ENCODE measurements around the gene MYL1. TPM values are rescaled to one million over a fixed set of nuclear protein-coding genes. Genes with fewer than 3 reads are reported as not detected.

MYL1 gene
- total RNA-seq, 3 donors from 2014 or later: 0.36 to 0.49 TPM; not detected in 1

- intact Hi-C loops (cut with DNase I, micrococcal nuclease): no loop called here
- H3K9me3 ChIP-seq: no peaks in the 10 kb centered on the region
- ATAC-seq: no peak
- no peak overlapping the region for H3K4me3 ChIP-seq
- no peak for DNase-seq
- H3K36me3 ChIP-seq (ENCODE audit: low read depth): no peaks in the 10 kb centered on the region
- TF ChIP-seq, protein P1, sequence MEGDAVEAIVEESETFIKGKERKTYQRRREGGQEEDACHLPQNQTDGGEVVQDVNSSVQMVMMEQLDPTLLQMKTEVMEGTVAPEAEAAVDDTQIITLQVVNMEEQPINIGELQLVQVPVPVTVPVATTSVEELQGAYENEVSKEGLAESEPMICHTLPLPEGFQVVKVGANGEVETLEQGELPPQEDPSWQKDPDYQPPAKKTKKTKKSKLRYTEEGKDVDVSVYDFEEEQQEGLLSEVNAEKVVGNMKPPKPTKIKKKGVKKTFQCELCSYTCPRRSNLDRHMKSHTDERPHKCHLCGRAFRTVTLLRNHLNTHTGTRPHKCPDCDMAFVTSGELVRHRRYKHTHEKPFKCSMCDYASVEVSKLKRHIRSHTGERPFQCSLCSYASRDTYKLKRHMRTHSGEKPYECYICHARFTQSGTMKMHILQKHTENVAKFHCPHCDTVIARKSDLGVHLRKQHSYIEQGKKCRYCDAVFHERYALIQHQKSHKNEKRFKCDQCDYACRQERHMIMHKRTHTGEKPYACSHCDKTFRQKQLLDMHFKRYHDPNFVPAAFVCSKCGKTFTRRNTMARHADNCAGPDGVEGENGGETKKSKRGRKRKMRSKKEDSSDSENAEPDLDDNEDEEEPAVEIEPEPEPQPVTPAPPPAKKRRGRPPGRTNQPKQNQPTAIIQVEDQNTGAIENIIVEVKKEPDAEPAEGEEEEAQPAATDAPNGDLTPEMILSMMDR (IDR thresholded peaks at IDR 0.05): no peak
- H3K4me1 ChIP-seq (ENCODE audit: low read depth): no peaks in the 10 kb centered on the region
These were observed 22.2 kb upstream of the MYL1 start for GRCh38 chr2:210337159-210337558.

GRCh38 chr2:210324906-210325305, 9.9 kb upstream of the MYL1 start:
- no peak overlapping the region for H3K4me3 ChIP-seq
- no peaks in the 10 kb centered on the region for H3K4me1 ChIP-seq (ENCODE audit: low read depth)
- ATAC-seq (no peak), DNase-seq (no peak)
- intact Hi-C loops (cut with DNase I, micrococcal nuclease): no loop called here
- H3K9me3 ChIP-seq: no peaks in the 10 kb centered on the region
- no peaks in the 10 kb centered on the region for H3K36me3 ChIP-seq (ENCODE audit: low read depth)
- TF ChIP-seq, protein P1 (IDR thresholded peaks at IDR 0.05): no peak

DNA sequence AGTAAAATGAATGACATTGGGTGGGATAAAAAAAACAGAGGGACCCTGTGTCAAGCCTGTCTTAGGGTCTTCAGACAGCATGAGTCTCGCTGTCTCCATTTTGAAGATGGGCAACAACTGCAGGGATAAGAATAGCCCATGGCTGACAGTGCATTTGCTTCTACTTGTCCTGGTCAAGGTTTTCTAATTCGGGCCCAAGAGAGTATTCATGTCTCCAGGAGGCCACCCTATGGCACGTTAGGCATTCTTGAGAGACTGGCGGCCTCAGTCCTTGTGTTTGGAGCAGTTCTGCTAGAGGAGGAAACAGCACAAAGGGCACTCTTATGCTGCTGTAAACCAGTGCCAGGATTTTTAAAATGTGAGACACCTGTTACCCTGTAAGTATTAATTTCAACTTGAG, 9.5 kb upstream of the MYL1 start:
- H3K4me3 ChIP-seq: no peak overlapping the region

GRCh38 chr2:210323003-210323402, 8.0 kb upstream of the MYL1 start:
- DNase-seq (no peak), ATAC-seq (no peak)
- H3K4me3 ChIP-seq: no peak overlapping the region
- no peaks in the 10 kb centered on the region for H3K4me1 ChIP-seq (ENCODE audit: low read depth)
- TF ChIP-seq, protein P1 (IDR thresholded peaks at IDR 0.05): no peak
- intact Hi-C loops (cut with DNase I, micrococcal nuclease): no loop called here
- H3K36me3 ChIP-seq (ENCODE audit: low read depth): no peaks in the 10 kb centered on the region
- no peaks in the 10 kb centered on the region for H3K9me3 ChIP-seq

More for the DNA sequence above, 9.5 kb upstream of the MYL1 start:
- Histone ChIP-seq H3K9me3 (no peaks in the 10 kb centered on the region), H3K4me1 (ENCODE audit: low read depth) (no peaks in the 10 kb centered on the region), H3K36me3 (ENCODE audit: low read depth) (no peaks in the 10 kb centered on the region)
- ATAC-seq (no peak), DNase-seq (no peak)
- intact Hi-C loops (cut with DNase I, micrococcal nuclease): no loop called here
- TF ChIP-seq, protein P1 (IDR thresholded peaks at IDR 0.05): no peak

GRCh38 chr2:210318891-210319290, 3.9 kb upstream of the MYL1 start:
- Histone ChIP-seq H3K36me3 (ENCODE audit: low read depth) (no peaks in the 10 kb centered on the region), H3K4me1 (ENCODE audit: low read depth) (no peaks in the 10 kb centered on the region), H3K9me3 (no peaks in the 10 kb centered on the region), H3K4me3 (no peak overlapping the region)
- intact Hi-C loops (cut with DNase I, micrococcal nuclease): no loop called here
- TF ChIP-seq, protein P1 (IDR thresholded peaks at IDR 0.05): no peak
- DNase-seq: no peak
- ATAC-seq: no peak

GRCh38 chr2:210318486-210318885, 3.5 kb upstream of the MYL1 start:
- no peaks in the 10 kb centered on the region for H3K9me3 ChIP-seq

More at GRCh38 chr2:210318486-210318885, 3.5 kb upstream of the MYL1 start:
- intact Hi-C loops (cut with DNase I, micrococcal nuclease): no loop called here
- DNase-seq: no peak
- no peaks in the 10 kb centered on the region for H3K36me3 ChIP-seq (ENCODE audit: low read depth)
- H3K4me3 ChIP-seq: no peak overlapping the region
- TF ChIP-seq, protein P1 (IDR thresholded peaks at IDR 0.05): no peak
- H3K4me1 ChIP-seq (ENCODE audit: low read depth): no peaks in the 10 kb centered on the region
- ATAC-seq: no peak
